GM23338 (cell line): ENCODE measurements around the gene OSBPL3. TPM values are rescaled to one million over a fixed set of nuclear protein-coding genes. Genes with fewer than 3 reads are reported as not detected.

Experiments
- ATAC-seq: fragments of 200-7000 bp; cut with Tn5 transposase; 3 replicates; pipeline ENCODE4 v1.9.1; 2020
- DNase-seq: peaks from one replicate; pipeline ENCODE4 v3.0.0-alpha.2; 2015; ENCODE audit warnings: low spot score
- H2AFZ ChIP-seq: fragments of 200-600 bp; sonication (generic); 2 replicates; pipeline ENCODE4 v1.8.0; 2016; ENCODE audit warnings: antibody characterized with exemption, mild to moderate bottlenecking, moderate library complexity
- H3F3A ChIP-seq: fragments of 200-600 bp; sonication (generic); replicated peaks from 2 replicates; pipeline ENCODE4 v1.8.0; 2017; ENCODE audit warnings: antibody characterized with exemption, mixed run types, low read depth
- H3K27ac ChIP-seq: fragments of 200-600 bp; sonication (generic); 2 replicates; pipeline ENCODE4 v1.6.1; 2016; ENCODE audit warnings: low read depth
- H3K27me3 ChIP-seq: fragments of 200-600 bp; sonication (generic); 2 replicates; pipeline ENCODE4 v1.8.0; 2016; ENCODE audit warnings: mild to moderate bottlenecking, mixed run types, moderate library complexity; ENCODE audit not compliant: insufficient read depth
- H3K36me3 ChIP-seq: fragments of 200-600 bp; sonication (generic); 2 replicates; pipeline ENCODE4 v1.8.0; 2016; ENCODE audit warnings: mild to moderate bottlenecking; ENCODE audit not compliant: insufficient read depth
- H3K4me1 ChIP-seq: fragments of 200-600 bp; sonication (generic); 2 replicates; pipeline ENCODE4 v1.8.0; 2016; ENCODE audit warnings: mild to moderate bottlenecking, moderate library complexity; ENCODE audit not compliant: insufficient read depth
- H3K4me2 ChIP-seq: fragments of 200-600 bp; sonication (generic); 2 replicates; pipeline ENCODE4 v1.7.1; 2017; ENCODE audit warnings: mixed run types
- H3K4me3 ChIP-seq: fragments of 200-600 bp; sonication (generic); 2 replicates; pipeline ENCODE4 v1.6.1; 2016; ENCODE audit warnings: mixed run types
- H3K79me2 ChIP-seq: fragments of 200-600 bp; sonication (generic); replicated peaks from 2 replicates; pipeline ENCODE4 v1.8.0; 2017; ENCODE audit warnings: mild to moderate bottlenecking; ENCODE audit not compliant: insufficient read depth
- H3K9me2 ChIP-seq: fragments of 200-600 bp; sonication (generic); 2 replicates; pipeline ENCODE4 v1.8.0; 2017; ENCODE audit not compliant: insufficient read depth
- H4K20me1 ChIP-seq: fragments of 200-600 bp; sonication (generic); replicated peaks from 2 replicates; pipeline ENCODE4 v1.8.0; 2017; ENCODE audit warnings: mild to moderate bottlenecking; ENCODE audit not compliant: insufficient read depth
- H3K27ac Mint-ChIP-seq: 2 replicates; pipeline ENCODE4 v1.8.0; 2020; ENCODE audit warnings: inconsistent platforms, mild to moderate bottlenecking, moderate library complexity, mixed read lengths
- H3K27me3 Mint-ChIP-seq: 3 replicates; pipeline ENCODE4 v1.8.0; 2022; ENCODE audit warnings: low read depth, mild to moderate bottlenecking, moderate library complexity, mixed read lengths, inconsistent platforms; ENCODE audit not compliant: insufficient read depth, poor library complexity
- H3K36me3 Mint-ChIP-seq: 3 replicates; pipeline ENCODE4 v1.8.0; 2021; ENCODE audit warnings: low read depth, mild to moderate bottlenecking, inconsistent platforms, moderate library complexity, mixed read lengths
- H3K4me1 Mint-ChIP-seq: 3 replicates; pipeline ENCODE4 v1.8.0; 2020; ENCODE audit warnings: mild to moderate bottlenecking, inconsistent platforms, mixed read lengths
- H3K4me3 Mint-ChIP-seq: 3 replicates; pipeline ENCODE4 v1.8.0; 2021; ENCODE audit warnings: moderate library complexity, mild to moderate bottlenecking, inconsistent platforms, mixed read lengths
- H3K9me3 Mint-ChIP-seq: 3 replicates; pipeline ENCODE4 v1.8.0; 2020; ENCODE audit warnings: moderate library complexity, mild to moderate bottlenecking, inconsistent platforms, mixed read lengths
- CREB1 ChIP-seq: fragments of 250-450 bp; sonication (Bioruptor Pico); IDR thresholded peaks from 2 replicates; pipeline ENCODE4 v1.5.0; 2020; ENCODE audit warnings: low read depth, mild to moderate bottlenecking, moderate library complexity
- JUNB ChIP-seq: IDR thresholded peaks from one replicate; pipeline ENCODE4 v1.6.1; 2016; ENCODE audit warnings: antibody characterized with exemption; ENCODE audit not compliant: unreplicated experiment
- NANOG ChIP-seq: IDR thresholded peaks from 2 replicates; pipeline ENCODE4 v1.6.1; 2016; ENCODE audit warnings: antibody characterized with exemption, borderline replicate concordance
- POLR2AphosphoS5 ChIP-seq: IDR thresholded peaks from 2 replicates; pipeline ENCODE4 v1.6.1; 2016; ENCODE audit warnings: antibody characterized with exemption, low read depth
- ZNF331 ChIP-seq: fragments of 250-450 bp; sonication (Bioruptor Pico); IDR thresholded peaks from 2 replicates; pipeline ENCODE4 v1.5.0; 2020; ENCODE audit warnings: low read depth, mild to moderate bottlenecking, moderate library complexity
- polyA plus RNA-seq: library from polyadenylated mRNA; unstranded; fragments of >200 nt; fragmentation: Nextera tagmentation; extraction: Ambion mirVana; gene quantifications from 2 replicates; pipeline ENCODE4 v1.2.1, GENCODE V29; 2016
- total RNA-seq: library from RNA; depleted of rRNA; stranded (reverse); fragments of >200 nt; shearing (Covaris generic); gene quantifications from 2 replicates; pipeline ENCODE4 v1.2.3, GENCODE V29; 2014
- TF ChIP-seq, protein P1 (sequence below): IDR thresholded peaks from one replicate; pipeline ENCODE4 v1.6.1; 2018; ENCODE audit warnings: antibody characterized with exemption; ENCODE audit not compliant: unreplicated experiment
- TF ChIP-seq, protein P2 (sequence below), 2 experiments: fragments of 200-600 bp in 1 of 2; sonication (generic) in 1 of 2; conservative IDR thresholded peaks; 2 replicates each; pipeline versions ENCODE4 v1.5.1 to v1.6.1; 2016 to 2017; ENCODE audit warnings: antibody characterized with exemption in 2 of 2, low read depth in 2 of 2, mild to moderate bottlenecking in 2 of 2, moderate library complexity in 1 of 2
- TF ChIP-seq, protein P3 (sequence below): IDR thresholded peaks from 2 replicates; pipeline ENCODE4 v1.6.1; 2016; ENCODE audit warnings: antibody characterized with exemption

Gene OSBPL3
- total and polyA plus RNA-seq, 2 experiments from 2014 or later: 7.2 to 15.7 TPM

DNA sequence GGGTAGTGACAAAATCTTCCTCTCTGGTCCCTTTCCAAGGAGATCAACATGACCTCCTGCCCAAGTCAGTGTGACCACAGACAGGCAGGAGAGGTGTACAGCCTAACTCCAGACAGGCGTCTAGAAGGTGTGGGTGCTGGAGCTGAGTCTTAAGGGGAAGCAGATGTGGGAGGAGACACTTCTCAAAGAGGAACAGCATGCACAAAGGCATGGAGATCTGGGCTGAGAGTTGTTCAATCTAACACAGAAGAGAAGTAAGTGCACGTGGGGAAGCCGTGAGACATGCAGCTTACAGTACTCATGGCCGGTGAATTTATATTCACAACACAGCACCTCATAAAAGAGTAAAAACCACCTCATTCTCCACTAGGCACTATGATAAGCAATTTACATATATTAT lies 198.9 kb downstream of the OSBPL3 start:
- TF ChIP-seq NANOG (no peak), CREB1 (CRISPR knock-in tag) (no peak), ZNF331 (no peak), POLR2AphosphoS5 (no peak), JUNB (no peak)
- TF ChIP-seq, protein P1, sequence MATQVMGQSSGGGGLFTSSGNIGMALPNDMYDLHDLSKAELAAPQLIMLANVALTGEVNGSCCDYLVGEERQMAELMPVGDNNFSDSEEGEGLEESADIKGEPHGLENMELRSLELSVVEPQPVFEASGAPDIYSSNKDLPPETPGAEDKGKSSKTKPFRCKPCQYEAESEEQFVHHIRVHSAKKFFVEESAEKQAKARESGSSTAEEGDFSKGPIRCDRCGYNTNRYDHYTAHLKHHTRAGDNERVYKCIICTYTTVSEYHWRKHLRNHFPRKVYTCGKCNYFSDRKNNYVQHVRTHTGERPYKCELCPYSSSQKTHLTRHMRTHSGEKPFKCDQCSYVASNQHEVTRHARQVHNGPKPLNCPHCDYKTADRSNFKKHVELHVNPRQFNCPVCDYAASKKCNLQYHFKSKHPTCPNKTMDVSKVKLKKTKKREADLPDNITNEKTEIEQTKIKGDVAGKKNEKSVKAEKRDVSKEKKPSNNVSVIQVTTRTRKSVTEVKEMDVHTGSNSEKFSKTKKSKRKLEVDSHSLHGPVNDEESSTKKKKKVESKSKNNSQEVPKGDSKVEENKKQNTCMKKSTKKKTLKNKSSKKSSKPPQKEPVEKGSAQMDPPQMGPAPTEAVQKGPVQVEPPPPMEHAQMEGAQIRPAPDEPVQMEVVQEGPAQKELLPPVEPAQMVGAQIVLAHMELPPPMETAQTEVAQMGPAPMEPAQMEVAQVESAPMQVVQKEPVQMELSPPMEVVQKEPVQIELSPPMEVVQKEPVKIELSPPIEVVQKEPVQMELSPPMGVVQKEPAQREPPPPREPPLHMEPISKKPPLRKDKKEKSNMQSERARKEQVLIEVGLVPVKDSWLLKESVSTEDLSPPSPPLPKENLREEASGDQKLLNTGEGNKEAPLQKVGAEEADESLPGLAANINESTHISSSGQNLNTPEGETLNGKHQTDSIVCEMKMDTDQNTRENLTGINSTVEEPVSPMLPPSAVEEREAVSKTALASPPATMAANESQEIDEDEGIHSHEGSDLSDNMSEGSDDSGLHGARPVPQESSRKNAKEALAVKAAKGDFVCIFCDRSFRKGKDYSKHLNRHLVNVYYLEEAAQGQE: no peak
- DNase-seq (no peak), ATAC-seq (no peak)
- Histone ChIP-seq H3K4me3 (no peak overlapping the region), H3K9me2 (0 out of 2 replicates have a peak, but pooled peaks cover 8% of the 10 kb centered on the region), H3F3A (no peaks in the 10 kb centered on the region), H3K4me1 (no peaks in the 10 kb centered on the region), H3K27ac (no peak overlapping the region), H3K36me3 (no peaks in the 10 kb centered on the region), H3K79me2 (no peaks in the 10 kb centered on the region), H3K4me2 (no peak overlapping the region), H3K27me3 (no peaks in the 10 kb centered on the region), H4K20me1 (no peaks in the 10 kb centered on the region), H2AFZ (no peak overlapping the region)
- H3K36me3 Mint-ChIP-seq: peaks cover 10% of the 10 kb centered on the region
- no peaks in the 10 kb centered on the region for H3K4me1 Mint-ChIP-seq
- peaks cover 1% of the 10 kb centered on the region for H3K27me3 Mint-ChIP-seq
- H3K4me3 Mint-ChIP-seq: no peak overlapping the region
- no peak overlapping the region for H3K27ac Mint-ChIP-seq
- peaks cover 21% of the 10 kb centered on the region for H3K9me3 Mint-ChIP-seq

DNA sequence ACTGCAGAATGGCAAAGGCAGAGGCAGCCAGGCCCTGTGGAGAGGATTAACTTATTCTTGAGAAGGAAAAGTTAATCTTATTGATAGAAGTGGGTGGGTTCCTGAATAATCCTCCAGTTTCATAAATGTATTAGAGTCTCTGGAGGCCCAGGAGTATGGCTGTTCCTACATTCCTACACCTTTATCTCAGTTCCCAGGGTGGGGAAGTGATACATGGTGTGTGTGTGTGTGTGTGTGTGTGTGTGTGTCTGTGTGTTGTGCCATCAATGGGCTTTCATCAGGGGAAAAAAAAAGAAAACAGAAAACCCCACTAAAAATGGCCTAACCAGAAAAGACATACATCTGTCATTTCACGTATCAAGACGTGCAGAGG lies 200.7 kb downstream of the OSBPL3 start:
- Histone ChIP-seq H4K20me1 (no peaks in the 10 kb centered on the region), H3K36me3 (no peaks in the 10 kb centered on the region), H3K4me2 (no peak overlapping the region), H3K27ac (no peak overlapping the region), H2AFZ (no peak overlapping the region), H3K27me3 (no peaks in the 10 kb centered on the region), H3K9me2 (0 out of 2 replicates have a peak, but pooled peaks cover 4% of the 10 kb centered on the region), H3K4me1 (peaks cover 7% of the 10 kb centered on the region; the same call in 1 of the 2 replicates), H3F3A (no peaks in the 10 kb centered on the region), H3K79me2 (no peaks in the 10 kb centered on the region), H3K4me3 (no peak overlapping the region)
- ATAC-seq (no peak), DNase-seq (no peak)
- Mint-ChIP-seq H3K36me3 (peaks cover 10% of the 10 kb centered on the region), H3K4me3 (no peak overlapping the region), H3K27ac (no peak overlapping the region), H3K27me3 (no peaks in the 10 kb centered on the region), H3K9me3 (peaks cover 17% of the 10 kb centered on the region), H3K4me1 (peaks cover 4% of the 10 kb centered on the region; the same call in 1 of the 3 replicates)
- no peak for TF ChIP-seq NANOG
- TF ChIP-seq, protein P2, sequence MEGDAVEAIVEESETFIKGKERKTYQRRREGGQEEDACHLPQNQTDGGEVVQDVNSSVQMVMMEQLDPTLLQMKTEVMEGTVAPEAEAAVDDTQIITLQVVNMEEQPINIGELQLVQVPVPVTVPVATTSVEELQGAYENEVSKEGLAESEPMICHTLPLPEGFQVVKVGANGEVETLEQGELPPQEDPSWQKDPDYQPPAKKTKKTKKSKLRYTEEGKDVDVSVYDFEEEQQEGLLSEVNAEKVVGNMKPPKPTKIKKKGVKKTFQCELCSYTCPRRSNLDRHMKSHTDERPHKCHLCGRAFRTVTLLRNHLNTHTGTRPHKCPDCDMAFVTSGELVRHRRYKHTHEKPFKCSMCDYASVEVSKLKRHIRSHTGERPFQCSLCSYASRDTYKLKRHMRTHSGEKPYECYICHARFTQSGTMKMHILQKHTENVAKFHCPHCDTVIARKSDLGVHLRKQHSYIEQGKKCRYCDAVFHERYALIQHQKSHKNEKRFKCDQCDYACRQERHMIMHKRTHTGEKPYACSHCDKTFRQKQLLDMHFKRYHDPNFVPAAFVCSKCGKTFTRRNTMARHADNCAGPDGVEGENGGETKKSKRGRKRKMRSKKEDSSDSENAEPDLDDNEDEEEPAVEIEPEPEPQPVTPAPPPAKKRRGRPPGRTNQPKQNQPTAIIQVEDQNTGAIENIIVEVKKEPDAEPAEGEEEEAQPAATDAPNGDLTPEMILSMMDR (conservative IDR thresholded peaks at IDR 0.05; ENCODE audit: low read depth in 2 of 2): no peak
- TF ChIP-seq, protein P3, sequence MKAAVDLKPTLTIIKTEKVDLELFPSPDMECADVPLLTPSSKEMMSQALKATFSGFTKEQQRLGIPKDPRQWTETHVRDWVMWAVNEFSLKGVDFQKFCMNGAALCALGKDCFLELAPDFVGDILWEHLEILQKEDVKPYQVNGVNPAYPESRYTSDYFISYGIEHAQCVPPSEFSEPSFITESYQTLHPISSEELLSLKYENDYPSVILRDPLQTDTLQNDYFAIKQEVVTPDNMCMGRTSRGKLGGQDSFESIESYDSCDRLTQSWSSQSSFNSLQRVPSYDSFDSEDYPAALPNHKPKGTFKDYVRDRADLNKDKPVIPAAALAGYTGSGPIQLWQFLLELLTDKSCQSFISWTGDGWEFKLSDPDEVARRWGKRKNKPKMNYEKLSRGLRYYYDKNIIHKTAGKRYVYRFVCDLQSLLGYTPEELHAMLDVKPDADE: no peak
